Measurements from ENCODE around the gene MLH3.

MLH3 gene

DNA sequence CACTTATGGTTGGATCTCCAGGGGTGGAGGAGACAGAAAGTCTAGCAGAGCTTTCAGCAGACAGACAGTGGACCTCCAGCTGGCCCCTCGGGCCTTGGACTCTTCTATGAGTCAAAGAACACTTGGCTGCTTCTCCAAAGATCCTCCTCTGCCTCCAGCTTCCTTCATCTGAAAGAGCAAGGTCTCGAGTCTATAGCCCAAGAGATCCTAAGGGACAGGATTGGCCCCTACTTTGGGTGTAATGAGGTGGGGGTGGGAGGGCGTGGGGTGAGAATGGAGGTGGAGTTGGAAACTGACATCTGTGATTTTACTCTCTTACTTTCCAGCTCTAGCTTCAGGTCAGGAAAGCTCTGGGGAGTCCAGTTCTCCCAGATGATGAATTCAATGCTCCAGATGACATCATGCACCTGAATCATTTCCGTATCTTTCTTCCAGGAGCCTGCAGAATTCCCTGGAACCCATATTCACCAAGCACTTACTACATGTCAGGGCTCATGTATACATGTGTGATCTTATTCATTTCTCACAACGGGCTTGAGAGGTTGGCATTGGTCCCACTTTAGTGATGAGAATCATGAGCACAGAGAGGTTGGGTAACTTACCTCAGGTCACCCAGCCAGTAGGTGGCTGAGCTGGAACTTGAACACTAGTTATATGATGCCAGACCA, 85.6 kb downstream of the MLH3 start:
- DNase-seq (ENCODE audit: low read depth in 2 of 2), result no peak

DNA sequence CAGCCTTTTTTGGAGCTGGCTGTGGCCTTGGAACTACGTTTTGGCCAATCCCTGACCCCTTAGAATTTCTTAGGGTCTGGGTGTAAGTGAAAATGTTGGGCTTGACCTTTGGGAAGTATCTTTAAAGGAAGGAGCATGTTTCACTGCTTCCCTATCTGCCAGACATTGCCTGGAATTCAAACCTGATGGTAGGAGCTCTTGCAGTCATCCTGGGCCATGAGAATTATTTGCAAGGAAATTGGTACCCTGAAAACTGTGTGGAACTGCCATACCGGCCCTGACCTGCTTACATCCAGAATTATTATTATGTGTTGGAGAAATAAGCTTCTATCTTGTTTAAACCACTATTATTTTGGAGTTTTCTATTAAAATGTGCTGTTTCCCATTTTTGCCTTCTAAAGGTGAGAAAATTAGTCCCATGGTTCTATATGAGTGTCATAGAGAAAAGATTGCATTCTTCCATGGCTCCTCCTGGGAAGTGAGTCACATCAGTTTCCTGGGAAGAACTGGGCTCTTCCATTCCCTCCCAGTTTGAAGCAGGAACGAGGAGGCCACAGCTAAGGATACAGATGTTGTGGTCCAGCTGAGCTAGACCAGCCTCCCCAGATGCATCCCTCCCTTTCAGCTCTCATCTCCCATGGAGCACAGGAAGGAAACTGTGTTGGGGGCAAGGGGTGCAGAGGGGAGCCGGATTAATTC, 86.3 kb downstream of the MLH3 start:
- no peak for DNase-seq (ENCODE audit: low read depth in 2 of 2)
